NCI-H128 (cell line): ENCODE measurements around the gene ZNF32.
A peak's percentile ranks its signal among the peaks of the same experiment; 100 is the strongest.
"Not testable (repeated sequence)": the region's sequence is repeated elsewhere in the genome, so short reads cannot be mapped to it uniquely, and the experiment has no call there.

Experiments
- DNase-seq: peaks from one replicate; lab custom pipeline; 2025; ENCODE audit not compliant: unreplicated experiment; lab: John Stamatoyannopoulos, UW

ZNF32 gene

GRCh38 chr10:43640603-43641002 is 8.1 kb downstream of the ZNF32 start:
- no peak for DNase-seq

- not testable (repeated sequence) for DNase-seq
These were observed 12.9 kb downstream of the ZNF32 start for GRCh38 chr10:43635816-43636215.

GRCh38 chr10:43628956-43629355 is 19.7 kb downstream of the ZNF32 start:
- DNase-seq: no peak

- DNase-seq: no peak
These were observed 20.7 kb downstream of the ZNF32 start for GRCh38 chr10:43627942-43628341.

- DNase-seq: no peak
These were observed 25.3 kb downstream of the ZNF32 start for GRCh38 chr10:43623351-43623750.

GRCh38 chr10:43622038-43622437 is 26.6 kb downstream of the ZNF32 start:
- no peak for DNase-seq

GRCh38 chr10:43619368-43619767 is 29.3 kb downstream of the ZNF32 start:
- no peak for DNase-seq

- no peak for DNase-seq
These were observed 31.8 kb downstream of the ZNF32 start for GRCh38 chr10:43616697-43617370.

- no peak for DNase-seq
These were observed 38.0 kb downstream of the ZNF32 start for GRCh38 chr10:43610636-43611035.

GRCh38 chr10:43607199-43607573 is 41.5 kb downstream of the ZNF32 start:
- DNase-seq: no peak

- DNase-seq: peak; percentile 14
These were observed 42.1 kb downstream of the ZNF32 start, which contains the start of gene ZNF485 for GRCh38 chr10:43606323-43607198. Gene ZNF485 (plus strand): TSS chr10:43606438. CDS start chr10:43607051, 613 bp downstream.

- no peak for DNase-seq
These were observed 42.8 kb downstream of the ZNF32 start for GRCh38 chr10:43605850-43606322.

GRCh38 chr10:43601576-43601975 is 47.1 kb downstream of the ZNF32 start:
- DNase-seq: not testable (repeated sequence)

GRCh38 chr10:43599333-43599732 is 49.3 kb downstream of the ZNF32 start:
- DNase-seq: no peak

GRCh38 chr10:43598446-43598845 is 50.2 kb downstream of the ZNF32 start:
- no peak for DNase-seq

GRCh38 chr10:43596546-43596945 is 52.1 kb downstream of the ZNF32 start:
- DNase-seq: no peak

GRCh38 chr10:43595739-43596298 is 52.9 kb downstream of the ZNF32 start:
- DNase-seq: no peak

- no peak for DNase-seq
These were observed 53.6 kb downstream of the ZNF32 start for GRCh38 chr10:43594944-43595589.
